ENCODE results near the gene FAM53B.

The FAM53B gene

GRCh38 chr10:124626759-124627380 lies 117.3 kb downstream of the FAM53B start:
- no peak for TF ChIP-seq CTCF (IDR thresholded peaks at IDR 0.05; ENCODE audit: low read depth, low read length)
- no peak for DNase-seq (ENCODE audit: low read depth in 2 of 2)
- H3K4me3 ChIP-seq (replicated peaks in 1 of 2; ENCODE audit: low read depth in 2 of 2, low read length in 2 of 2) = no peak overlapping the region

GRCh38 chr10:124625831-124626238 lies 118.3 kb downstream of the FAM53B start:
- DNase-seq (ENCODE audit: low read depth in 2 of 2) = peak in 1 of 2 donors; percentile 43
- no peak for TF ChIP-seq CTCF (IDR thresholded peaks at IDR 0.05; ENCODE audit: low read depth, low read length)
- no peak overlapping the region for H3K4me3 ChIP-seq (replicated peaks in 1 of 2; ENCODE audit: low read depth in 2 of 2, low read length in 2 of 2)

GRCh38 chr10:124624895-124625294 lies 119.3 kb downstream of the FAM53B start:
- no peak for TF ChIP-seq CTCF (IDR thresholded peaks at IDR 0.05; ENCODE audit: low read depth, low read length)
- DNase-seq (ENCODE audit: low read depth in 2 of 2) = no peak
- H3K4me3 ChIP-seq (replicated peaks in 1 of 2; ENCODE audit: low read depth in 2 of 2, low read length in 2 of 2) = no peak overlapping the region

GRCh38 chr10:124624466-124624865 lies 119.7 kb downstream of the FAM53B start:
- no peak for DNase-seq (ENCODE audit: low read depth in 2 of 2)
- H3K4me3 ChIP-seq (replicated peaks in 1 of 2; ENCODE audit: low read depth in 2 of 2, low read length in 2 of 2) = no peak overlapping the region
- TF ChIP-seq CTCF (IDR thresholded peaks at IDR 0.05; ENCODE audit: low read depth, low read length) = no peak

- no peak for DNase-seq (ENCODE audit: low read depth in 2 of 2)
- TF ChIP-seq CTCF (IDR thresholded peaks at IDR 0.05; ENCODE audit: low read depth, low read length) = no peak
- no peak overlapping the region for H3K4me3 ChIP-seq (replicated peaks in 1 of 2; ENCODE audit: low read depth in 2 of 2, low read length in 2 of 2)
These were observed 120.2 kb downstream of the FAM53B start for GRCh38 chr10:124624006-124624405.

GRCh38 chr10:124622866-124623536 lies 121.2 kb downstream of the FAM53B start:
- no peak overlapping the region for H3K4me3 ChIP-seq (replicated peaks in 1 of 2; ENCODE audit: low read depth in 2 of 2, low read length in 2 of 2)
- no peak for DNase-seq (ENCODE audit: low read depth in 2 of 2)
- TF ChIP-seq CTCF (IDR thresholded peaks at IDR 0.05; ENCODE audit: low read depth, low read length) = no peak
